CD4-positive, alpha-beta T cell treated with Interleukin-17A for 4 hours (primary cell): ENCODE results near the gene TBX5.

ENCODE experiments used
- DNase-seq: peaks from one replicate; pipeline ENCODE4 v3.0.0-alpha.2; 2020; ENCODE audit warnings: mixed read lengths

TBX5 gene

DNA sequence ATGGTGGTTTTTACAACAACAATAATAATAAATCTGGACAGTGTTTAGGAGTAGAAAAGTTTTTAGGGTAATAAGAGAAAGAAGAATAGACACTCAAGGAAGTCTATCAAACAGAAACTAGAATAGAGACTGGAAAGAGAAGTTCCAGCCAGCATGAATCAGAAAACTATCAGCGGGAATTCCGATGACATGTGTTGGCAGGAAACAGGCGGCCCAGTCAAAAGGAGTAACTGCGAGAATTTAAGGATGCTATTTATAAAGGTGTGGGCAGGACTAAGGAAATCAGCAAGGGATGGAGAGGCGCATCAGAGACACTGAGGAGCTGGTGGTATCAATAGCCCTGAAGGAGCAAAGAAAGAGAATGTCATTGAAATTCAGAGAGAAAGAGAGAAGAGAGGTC, 89.9 kb downstream of the TBX5 start:
- no peak for DNase-seq

DNA sequence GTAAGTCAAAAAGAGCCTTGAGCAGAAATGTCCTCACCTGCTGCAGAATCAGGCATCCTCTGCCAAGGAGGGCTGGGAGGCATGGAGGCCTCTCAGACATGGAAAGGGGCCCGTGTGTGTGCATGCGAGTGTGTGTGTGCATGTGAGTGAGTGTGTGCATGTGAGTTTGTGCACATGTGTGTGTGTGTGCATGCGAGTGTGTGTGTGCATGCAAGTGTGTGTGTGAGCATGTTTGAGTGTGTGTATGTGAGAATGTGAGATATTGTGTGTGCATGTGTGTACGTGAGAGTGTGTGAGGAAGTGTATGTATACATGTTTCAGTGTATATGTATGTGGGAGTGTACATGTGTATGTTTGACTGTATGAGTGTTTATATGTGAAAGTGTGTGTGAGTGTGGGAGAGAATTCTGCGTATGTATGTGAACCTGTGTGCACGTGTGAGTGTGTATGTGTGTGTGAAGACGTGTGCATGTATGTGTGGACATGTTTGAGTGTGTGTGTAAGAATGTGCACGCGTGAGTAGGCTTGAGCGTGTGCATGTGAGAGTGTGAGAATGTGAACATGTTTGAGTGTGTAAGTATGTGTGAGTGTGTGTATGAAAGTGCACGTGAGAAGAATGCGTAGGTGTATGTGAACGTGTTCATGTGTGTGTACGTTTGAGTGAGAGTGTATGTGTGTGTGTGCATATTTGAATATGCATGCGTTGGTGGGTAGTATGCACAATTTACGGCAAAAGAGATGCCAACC, 90.8 kb downstream of the TBX5 start:
- no peak for DNase-seq

- no peak for DNase-seq
Observed at GRCh38 chr12:114314403-114314802, 91.5 kb downstream of the TBX5 start.

DNA sequence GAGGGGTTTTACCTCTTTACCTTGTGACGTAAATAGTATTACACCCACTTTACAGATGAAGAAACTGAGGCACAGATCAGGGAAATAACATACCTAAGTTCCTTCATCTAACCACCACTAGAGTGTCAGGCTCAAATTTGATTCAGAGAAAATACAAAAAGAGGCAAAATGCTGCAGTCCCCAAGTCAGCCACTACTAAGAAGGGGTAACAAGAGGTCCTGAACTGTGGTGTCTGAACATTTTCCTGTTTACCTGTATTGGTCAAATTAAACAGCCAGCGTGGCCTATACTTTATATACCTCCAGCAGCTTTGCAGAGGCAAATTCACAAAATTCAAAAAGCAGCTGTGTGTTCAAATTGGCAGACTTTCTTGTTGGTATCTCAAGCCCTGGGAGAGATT, 92.0 kb downstream of the TBX5 start:
- no peak for DNase-seq

DNA sequence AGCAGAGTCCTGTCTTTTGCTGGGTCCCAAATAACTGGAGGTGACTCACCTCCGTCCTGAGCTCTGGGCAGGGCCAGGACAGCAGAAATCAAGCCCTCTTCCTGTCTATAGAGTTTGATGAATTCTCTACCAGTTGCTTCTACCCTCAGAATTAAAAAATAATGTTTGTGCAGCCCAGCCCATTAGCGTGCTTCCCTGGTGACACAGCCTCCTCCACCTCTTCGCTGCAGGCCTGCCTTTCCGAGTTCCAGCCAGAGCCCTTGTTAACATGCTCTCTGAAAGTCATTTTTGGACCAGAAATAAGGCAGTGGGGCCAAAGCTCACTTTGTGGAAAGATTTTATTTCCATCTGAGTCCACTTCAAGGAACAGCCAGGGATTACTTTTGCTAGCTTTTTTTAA, 94.0 kb downstream of the TBX5 start:
- DNase-seq = no peak

- DNase-seq = no peak
Observed at GRCh38 chr12:114306646-114307045, 99.3 kb downstream of the TBX5 start.

DNA sequence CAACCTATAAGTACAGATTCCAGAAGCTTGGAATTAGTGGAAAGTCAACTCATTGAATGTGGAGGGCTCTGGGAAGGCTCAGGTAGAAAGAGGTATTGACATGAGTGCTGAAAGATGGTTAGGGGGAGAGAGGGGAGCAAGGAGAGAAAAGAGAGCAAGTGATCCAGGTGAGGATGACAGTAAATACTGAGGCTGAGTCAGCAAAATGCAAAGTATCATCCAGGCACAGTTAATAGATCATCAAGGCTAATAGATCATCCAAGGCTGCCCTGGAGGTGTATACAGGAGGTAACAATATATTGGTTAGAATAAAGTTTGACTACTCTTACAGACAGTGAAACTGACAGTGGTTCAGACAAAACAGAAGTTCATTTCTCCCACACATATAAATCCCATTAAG, 100.5 kb downstream of the TBX5 start:
- no peak for DNase-seq
